C4-2B (cell line): ENCODE measurements around the gene ST8SIA1.

ENCODE experiments used
- ZFX ChIP-seq: fragments of 450-650 bp; IDR thresholded peaks from 2 replicates; pipeline ENCODE4 v1.6.1; 2017
- TF ChIP-seq, protein P1 (sequence below): fragments of 450-650 bp; conservative IDR thresholded peaks from 2 replicates; pipeline ENCODE4 v1.5.1; 2017; ENCODE audit warnings: mild to moderate bottlenecking

- no peak for TF ChIP-seq ZFX
- TF ChIP-seq, protein P1, sequence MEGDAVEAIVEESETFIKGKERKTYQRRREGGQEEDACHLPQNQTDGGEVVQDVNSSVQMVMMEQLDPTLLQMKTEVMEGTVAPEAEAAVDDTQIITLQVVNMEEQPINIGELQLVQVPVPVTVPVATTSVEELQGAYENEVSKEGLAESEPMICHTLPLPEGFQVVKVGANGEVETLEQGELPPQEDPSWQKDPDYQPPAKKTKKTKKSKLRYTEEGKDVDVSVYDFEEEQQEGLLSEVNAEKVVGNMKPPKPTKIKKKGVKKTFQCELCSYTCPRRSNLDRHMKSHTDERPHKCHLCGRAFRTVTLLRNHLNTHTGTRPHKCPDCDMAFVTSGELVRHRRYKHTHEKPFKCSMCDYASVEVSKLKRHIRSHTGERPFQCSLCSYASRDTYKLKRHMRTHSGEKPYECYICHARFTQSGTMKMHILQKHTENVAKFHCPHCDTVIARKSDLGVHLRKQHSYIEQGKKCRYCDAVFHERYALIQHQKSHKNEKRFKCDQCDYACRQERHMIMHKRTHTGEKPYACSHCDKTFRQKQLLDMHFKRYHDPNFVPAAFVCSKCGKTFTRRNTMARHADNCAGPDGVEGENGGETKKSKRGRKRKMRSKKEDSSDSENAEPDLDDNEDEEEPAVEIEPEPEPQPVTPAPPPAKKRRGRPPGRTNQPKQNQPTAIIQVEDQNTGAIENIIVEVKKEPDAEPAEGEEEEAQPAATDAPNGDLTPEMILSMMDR, result no peak
Observed at GRCh38 chr12:22250762-22251161, 83.7 kb downstream of the ST8SIA1 start.
